GM12878 (cell line): ENCODE data around the gene RNFT2. TPM values are rescaled to one million over a fixed set of nuclear protein-coding genes. Genes with fewer than 3 reads are reported as not detected.

Source experiments
- BRCA1 ChIP-seq: IDR thresholded peaks from 2 replicates; pipeline ENCODE4 v1.6.1; 2011; ENCODE audit warnings: low read depth, low read length, improper control_type of control experiment
- CBFB ChIP-seq: IDR thresholded peaks from 2 replicates; pipeline ENCODE4 v1.6.1; 2016; ENCODE audit warnings: antibody characterized with exemption, low read depth
- HCFC1 ChIP-seq: fragments of 150-350 bp; IDR thresholded peaks from 2 replicates; pipeline ENCODE4 v1.6.1; 2014; ENCODE audit warnings: low read length
- IRF4 ChIP-seq: IDR thresholded peaks from 2 replicates; pipeline ENCODE4 v1.6.1; 2011; ENCODE audit warnings: low read depth, low read length
- KLF5 ChIP-seq: fragments of 450-650 bp; IDR thresholded peaks from 2 replicates; pipeline ENCODE4 v1.6.1; 2014; ENCODE audit warnings: mild to moderate bottlenecking; ENCODE audit not compliant: partially characterized antibody
- MXI1 ChIP-seq: fragments of 150-350 bp; IDR thresholded peaks from 2 replicates; pipeline ENCODE4 v1.6.1; 2011; ENCODE audit warnings: low read depth, mild to moderate bottlenecking, inconsistent platforms, low read length, improper control_type of control experiment
- MYB ChIP-seq: fragments of 150-350 bp; IDR thresholded peaks from 2 replicates; pipeline ENCODE4 v1.6.1; 2014; ENCODE audit warnings: mild to moderate bottlenecking, low read depth, low read length, borderline replicate concordance
- NR2C2 ChIP-seq: IDR thresholded peaks from 2 replicates; pipeline ENCODE4 v1.6.1; 2011; ENCODE audit warnings: borderline replicate concordance, low read depth; ENCODE audit not compliant: control insufficient read depth, insufficient read length
- NR2F1 ChIP-seq: fragments of 450-650 bp; conservative IDR thresholded peaks from 2 replicates; pipeline ENCODE4 v1.6.1; 2017; ENCODE audit warnings: mild to moderate bottlenecking
- NRF1 ChIP-seq: conservative IDR thresholded peaks from 2 replicates; pipeline ENCODE4 v1.6.1; 2011; ENCODE audit warnings: mild to moderate bottlenecking, low read depth, low read length, improper control_type of control experiment
- POLR2A ChIP-seq: IDR thresholded peaks from 2 replicates; pipeline ENCODE4 v1.6.1; 2011; ENCODE audit warnings: low read depth, mild to moderate bottlenecking, low read length
- SMARCA5 ChIP-seq: fragments of 450-650 bp; IDR thresholded peaks from 2 replicates; pipeline ENCODE4 v1.6.1; 2017; ENCODE audit warnings: mild to moderate bottlenecking
- SUZ12 ChIP-seq: fragments of 200-600 bp; sonication (generic); IDR thresholded peaks from one replicate; pipeline ENCODE4 v1.6.1; 2018; ENCODE audit warnings: antibody characterized with exemption, mild to moderate bottlenecking; ENCODE audit not compliant: unreplicated experiment
- YY1 ChIP-seq: IDR thresholded peaks from 2 replicates; pipeline ENCODE4 v1.6.1; 2011; ENCODE audit warnings: low read depth, mild to moderate bottlenecking, low read length
- ZNF217 ChIP-seq: fragments of 450-650 bp; IDR thresholded peaks from 2 replicates; pipeline ENCODE4 v1.6.1; 2017; ENCODE audit warnings: antibody characterized with exemption, mild to moderate bottlenecking
- ZNF384 ChIP-seq: IDR thresholded peaks from 2 replicates; pipeline ENCODE4 v1.6.1; 2012; ENCODE audit warnings: low read depth, mild to moderate bottlenecking, low read length, improper control_type of control experiment, borderline replicate concordance
- polyA plus RNA-seq, 11 experiments: library from polyadenylated mRNA; depleted of rRNA in 4 of 11; unstranded in 6 of 11; stranded (reverse) in 5 of 11; fragments of >200 nt; fragmentation: Nextera tagmentation in 4 of 11; fragmentation: Illumina TruSeq in 1 of 11; extraction: Ambion mirVana in 4 of 11; extraction: Trizol in 1 of 11; gene quantifications; 1 replicate in 1 of 11; 2 replicates in 10 of 11; pipeline versions ENCODE4 v1.2.1 to v1.2.3, GENCODE V29; 2011 to 2016; ENCODE audit warnings: inconsistent platforms in 2 of 11, missing spikeins in 2 of 11, low read depth in 1 of 11
- total RNA-seq, 4 experiments: library from RNA; depleted of rRNA in 3 of 4; stranded (reverse); fragments of >200 nt in 3 of 4; fragmentation: Illumina TruSeq in 1 of 4; extraction: Trizol in 1 of 4; gene quantifications; 2 replicates each; pipeline versions ENCODE4 v1.2.1 to v1.2.3, GENCODE V29; 2013 to 2021
- TF ChIP-seq, protein P1 (sequence below): IDR thresholded peaks from 2 replicates; pipeline ENCODE4 v1.6.1; 2012; ENCODE audit warnings: low read depth, low read length, improper control_type of control experiment
- TF ChIP-seq, protein P2 (sequence below): fragments of 450-650 bp; formaldehyde crosslinking; IDR thresholded peaks from 2 replicates; pipeline ENCODE4 v1.4.0; 2020; ENCODE audit warnings: mild to moderate bottlenecking, moderate library complexity
- TF ChIP-seq, protein P3 (sequence below): fragments of 450-650 bp; IDR thresholded peaks from 2 replicates; pipeline ENCODE4 v1.6.1; 2016; ENCODE audit warnings: mild to moderate bottlenecking, moderate library complexity, borderline replicate concordance
- TF ChIP-seq, protein P4 (sequence below): fragments of 450-650 bp; IDR thresholded peaks from 2 replicates; pipeline ENCODE4 v1.6.1; 2017; ENCODE audit warnings: borderline replicate concordance

Gene RNFT2
- total and polyA plus RNA-seq, 10 of the 15 experiments (the other 5 are each of a cell fraction or from before 2014, with no cell fraction given) = 2.5 to 17.3 (median 9.7) TPM

DNA sequence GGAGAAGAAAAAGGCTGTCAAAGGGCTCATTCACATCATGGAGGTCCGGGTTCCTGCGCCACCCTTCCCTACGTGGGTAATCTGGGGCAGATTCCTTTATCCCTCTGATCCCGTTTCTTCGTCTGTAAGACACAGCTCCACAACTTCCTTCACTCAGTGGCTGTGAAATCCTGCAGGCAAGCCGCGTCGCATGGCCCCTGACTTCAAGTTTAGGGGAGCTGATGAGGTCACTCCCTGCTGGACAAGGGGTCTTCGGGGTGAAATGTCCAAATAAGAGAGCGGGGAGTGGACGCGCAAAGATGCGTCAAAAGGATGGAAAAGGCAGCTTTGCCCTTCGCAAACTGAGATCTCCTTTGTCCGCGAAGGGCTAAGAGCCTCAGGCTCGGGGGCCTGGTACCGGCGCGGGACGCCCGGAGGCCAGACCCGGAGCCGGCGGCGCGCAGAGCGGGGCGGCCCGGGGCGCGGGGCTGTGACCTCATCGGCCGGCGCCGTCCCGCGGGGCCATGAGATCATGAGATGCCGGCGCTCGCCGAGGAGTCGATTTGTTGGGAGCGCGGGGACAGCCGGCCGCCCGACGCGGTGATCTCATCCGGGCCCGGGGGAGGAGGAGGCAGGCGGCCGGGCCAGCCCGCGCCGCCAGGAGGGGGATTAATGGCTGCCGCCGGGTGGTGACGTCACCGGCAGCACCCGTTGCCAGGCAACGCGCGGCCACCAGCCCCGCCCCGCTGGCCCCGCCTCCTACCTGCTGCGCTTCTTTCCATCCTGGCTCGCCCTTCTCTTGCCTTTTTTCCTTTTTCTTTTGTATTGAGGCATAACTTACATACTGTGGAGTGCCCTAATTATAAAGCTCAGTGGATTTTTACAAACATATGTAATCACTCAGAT is 81.1 kb downstream of the RNFT2 start (continued):
- TF ChIP-seq ZNF217 (peak; percentile 56; the same call in 1 of the 2 replicates), ZNF384 (no peak), YY1 (peak; percentile 98), MXI1 (no peak; the same call in 1 of the 2 replicates), SUZ12 (no peak), CBFB (no peak), HCFC1 (peak; percentile 65), NRF1 (no peak), MYB (no peak), SMARCA5 (peak; percentile 63; the same call in 1 of the 2 replicates), IRF4 (no peak), NR2F1 (peak; percentile 83), POLR2A (peak; percentile 83), NR2C2 (no peak), BRCA1 (no peak), KLF5 (peak; percentile 72)
- TF ChIP-seq, protein P1, sequence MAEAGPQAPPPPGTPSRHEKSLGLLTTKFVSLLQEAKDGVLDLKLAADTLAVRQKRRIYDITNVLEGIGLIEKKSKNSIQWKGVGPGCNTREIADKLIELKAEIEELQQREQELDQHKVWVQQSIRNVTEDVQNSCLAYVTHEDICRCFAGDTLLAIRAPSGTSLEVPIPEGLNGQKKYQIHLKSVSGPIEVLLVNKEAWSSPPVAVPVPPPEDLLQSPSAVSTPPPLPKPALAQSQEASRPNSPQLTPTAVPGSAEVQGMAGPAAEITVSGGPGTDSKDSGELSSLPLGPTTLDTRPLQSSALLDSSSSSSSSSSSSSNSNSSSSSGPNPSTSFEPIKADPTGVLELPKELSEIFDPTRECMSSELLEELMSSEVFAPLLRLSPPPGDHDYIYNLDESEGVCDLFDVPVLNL = peak; percentile 63; the same call in 1 of the 2 replicates
- TF ChIP-seq, protein P2, sequence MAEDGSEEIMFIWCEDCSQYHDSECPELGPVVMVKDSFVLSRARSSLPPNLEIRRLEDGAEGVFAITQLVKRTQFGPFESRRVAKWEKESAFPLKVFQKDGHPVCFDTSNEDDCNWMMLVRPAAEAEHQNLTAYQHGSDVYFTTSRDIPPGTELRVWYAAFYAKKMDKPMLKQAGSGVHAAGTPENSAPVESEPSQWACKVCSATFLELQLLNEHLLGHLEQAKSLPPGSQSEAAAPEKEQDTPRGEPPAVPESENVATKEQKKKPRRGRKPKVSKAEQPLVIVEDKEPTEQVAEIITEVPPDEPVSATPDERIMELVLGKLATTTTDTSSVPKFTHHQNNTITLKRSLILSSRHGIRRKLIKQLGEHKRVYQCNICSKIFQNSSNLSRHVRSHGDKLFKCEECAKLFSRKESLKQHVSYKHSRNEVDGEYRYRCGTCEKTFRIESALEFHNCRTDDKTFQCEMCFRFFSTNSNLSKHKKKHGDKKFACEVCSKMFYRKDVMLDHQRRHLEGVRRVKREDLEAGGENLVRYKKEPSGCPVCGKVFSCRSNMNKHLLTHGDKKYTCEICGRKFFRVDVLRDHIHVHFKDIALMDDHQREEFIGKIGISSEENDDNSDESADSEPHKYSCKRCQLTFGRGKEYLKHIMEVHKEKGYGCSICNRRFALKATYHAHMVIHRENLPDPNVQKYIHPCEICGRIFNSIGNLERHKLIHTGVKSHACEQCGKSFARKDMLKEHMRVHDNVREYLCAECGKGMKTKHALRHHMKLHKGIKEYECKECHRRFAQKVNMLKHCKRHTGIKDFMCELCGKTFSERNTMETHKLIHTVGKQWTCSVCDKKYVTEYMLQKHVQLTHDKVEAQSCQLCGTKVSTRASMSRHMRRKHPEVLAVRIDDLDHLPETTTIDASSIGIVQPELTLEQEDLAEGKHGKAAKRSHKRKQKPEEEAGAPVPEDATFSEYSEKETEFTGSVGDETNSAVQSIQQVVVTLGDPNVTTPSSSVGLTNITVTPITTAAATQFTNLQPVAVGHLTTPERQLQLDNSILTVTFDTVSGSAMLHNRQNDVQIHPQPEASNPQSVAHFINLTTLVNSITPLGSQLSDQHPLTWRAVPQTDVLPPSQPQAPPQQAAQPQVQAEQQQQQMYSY (CRISPR knock-in tag) = 0 out of 2 replicates have a peak, but pooled peaks have one; percentile 62
- TF ChIP-seq, protein P3, sequence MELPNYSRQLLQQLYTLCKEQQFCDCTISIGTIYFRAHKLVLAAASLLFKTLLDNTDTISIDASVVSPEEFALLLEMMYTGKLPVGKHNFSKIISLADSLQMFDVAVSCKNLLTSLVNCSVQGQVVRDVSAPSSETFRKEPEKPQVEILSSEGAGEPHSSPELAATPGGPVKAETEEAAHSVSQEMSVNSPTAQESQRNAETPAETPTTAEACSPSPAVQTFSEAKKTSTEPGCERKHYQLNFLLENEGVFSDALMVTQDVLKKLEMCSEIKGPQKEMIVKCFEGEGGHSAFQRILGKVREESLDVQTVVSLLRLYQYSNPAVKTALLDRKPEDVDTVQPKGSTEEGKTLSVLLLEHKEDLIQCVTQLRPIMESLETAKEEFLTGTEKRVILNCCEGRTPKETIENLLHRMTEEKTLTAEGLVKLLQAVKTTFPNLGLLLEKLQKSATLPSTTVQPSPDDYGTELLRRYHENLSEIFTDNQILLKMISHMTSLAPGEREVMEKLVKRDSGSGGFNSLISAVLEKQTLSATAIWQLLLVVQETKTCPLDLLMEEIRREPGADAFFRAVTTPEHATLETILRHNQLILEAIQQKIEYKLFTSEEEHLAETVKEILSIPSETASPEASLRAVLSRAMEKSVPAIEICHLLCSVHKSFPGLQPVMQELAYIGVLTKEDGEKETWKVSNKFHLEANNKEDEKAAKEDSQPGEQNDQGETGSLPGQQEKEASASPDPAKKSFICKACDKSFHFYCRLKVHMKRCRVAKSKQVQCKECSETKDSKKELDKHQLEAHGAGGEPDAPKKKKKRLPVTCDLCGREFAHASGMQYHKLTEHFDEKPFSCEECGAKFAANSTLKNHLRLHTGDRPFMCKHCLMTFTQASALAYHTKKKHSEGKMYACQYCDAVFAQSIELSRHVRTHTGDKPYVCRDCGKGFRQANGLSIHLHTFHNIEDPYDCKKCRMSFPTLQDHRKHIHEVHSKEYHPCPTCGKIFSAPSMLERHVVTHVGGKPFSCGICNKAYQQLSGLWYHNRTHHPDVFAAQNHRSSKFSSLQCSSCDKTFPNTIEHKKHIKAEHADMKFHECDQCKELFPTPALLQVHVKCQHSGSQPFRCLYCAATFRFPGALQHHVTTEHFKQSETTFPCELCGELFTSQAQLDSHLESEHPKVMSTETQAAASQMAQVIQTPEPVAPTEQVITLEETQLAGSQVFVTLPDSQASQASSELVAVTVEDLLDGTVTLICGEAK = no peak
- TF ChIP-seq, protein P4, sequence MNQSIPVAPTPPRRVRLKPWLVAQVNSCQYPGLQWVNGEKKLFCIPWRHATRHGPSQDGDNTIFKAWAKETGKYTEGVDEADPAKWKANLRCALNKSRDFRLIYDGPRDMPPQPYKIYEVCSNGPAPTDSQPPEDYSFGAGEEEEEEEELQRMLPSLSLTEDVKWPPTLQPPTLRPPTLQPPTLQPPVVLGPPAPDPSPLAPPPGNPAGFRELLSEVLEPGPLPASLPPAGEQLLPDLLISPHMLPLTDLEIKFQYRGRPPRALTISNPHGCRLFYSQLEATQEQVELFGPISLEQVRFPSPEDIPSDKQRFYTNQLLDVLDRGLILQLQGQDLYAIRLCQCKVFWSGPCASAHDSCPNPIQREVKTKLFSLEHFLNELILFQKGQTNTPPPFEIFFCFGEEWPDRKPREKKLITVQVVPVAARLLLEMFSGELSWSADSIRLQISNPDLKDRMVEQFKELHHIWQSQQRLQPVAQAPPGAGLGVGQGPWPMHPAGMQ = no peak
